Subcutaneous adipose tissue (tissue), 4 donors: ENCODE results near the gene MBOAT1. TPM values are rescaled to one million over a fixed set of nuclear protein-coding genes. Genes with fewer than 3 reads are reported as not detected.

Experiments used
- total RNA-seq, 4 donors: library from RNA; depleted of rRNA; stranded (reverse); fragments of >200 nt; gene quantifications; one replicate each; pipeline ENCODE4 v1.1.0, GENCODE V29; 2016
- TF ChIP-seq, protein P1 (sequence below): fragments of 450-650 bp; IDR thresholded peaks from one replicate; pipeline ENCODE4 v1.5.1; 2016; ENCODE audit warnings: low read depth, mild to moderate bottlenecking, control low read depth, antibody characterized with exemption, moderate library complexity

The MBOAT1 gene, protein sequence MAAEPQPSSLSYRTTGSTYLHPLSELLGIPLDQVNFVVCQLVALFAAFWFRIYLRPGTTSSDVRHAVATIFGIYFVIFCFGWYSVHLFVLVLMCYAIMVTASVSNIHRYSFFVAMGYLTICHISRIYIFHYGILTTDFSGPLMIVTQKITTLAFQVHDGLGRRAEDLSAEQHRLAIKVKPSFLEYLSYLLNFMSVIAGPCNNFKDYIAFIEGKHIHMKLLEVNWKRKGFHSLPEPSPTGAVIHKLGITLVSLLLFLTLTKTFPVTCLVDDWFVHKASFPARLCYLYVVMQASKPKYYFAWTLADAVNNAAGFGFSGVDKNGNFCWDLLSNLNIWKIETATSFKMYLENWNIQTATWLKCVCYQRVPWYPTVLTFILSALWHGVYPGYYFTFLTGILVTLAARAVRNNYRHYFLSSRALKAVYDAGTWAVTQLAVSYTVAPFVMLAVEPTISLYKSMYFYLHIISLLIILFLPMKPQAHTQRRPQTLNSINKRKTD
- total RNA-seq: 10 to 100 TPM in 3 of 4 donors, 1 to 10 TPM in 1; 7.7 to 15.6 (median 12.9) TPM

DNA sequence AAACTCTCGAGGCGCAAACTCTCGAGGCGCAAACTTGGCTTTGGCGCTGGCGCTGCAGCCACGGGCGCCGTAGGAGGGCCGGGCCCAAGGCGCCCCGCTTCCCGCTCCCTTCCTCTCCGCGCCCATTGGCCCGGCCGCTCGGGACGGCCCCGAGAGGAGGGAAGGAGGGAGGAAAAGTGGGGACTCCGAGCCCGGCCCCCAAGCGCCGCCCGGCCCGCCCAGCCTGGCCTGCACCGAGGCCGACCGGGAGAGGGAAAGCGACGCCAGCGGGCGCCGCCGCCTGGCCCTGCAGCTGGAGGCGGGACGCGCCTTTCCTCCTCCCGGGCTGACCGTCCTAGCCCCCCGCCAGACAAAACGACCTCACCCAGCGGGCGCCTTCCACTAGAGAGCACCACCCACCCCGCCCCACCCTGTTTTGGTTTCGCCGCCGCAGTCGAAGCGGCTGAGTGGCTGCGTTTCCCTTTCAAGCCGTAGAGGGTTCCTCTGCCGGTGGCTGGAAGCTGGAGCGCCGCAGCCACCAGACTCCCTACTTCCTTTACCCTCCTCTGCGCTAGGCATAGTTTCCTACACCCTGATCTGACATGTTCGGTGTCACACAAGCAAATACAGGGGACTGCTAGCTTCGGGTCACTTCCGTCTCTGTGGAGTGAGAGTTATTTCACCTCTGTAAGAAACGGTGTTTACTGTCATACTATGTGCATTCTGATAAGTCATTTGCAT is at the start of gene MBOAT1:
Gene MBOAT1 (minus strand): TSS at position 78 of the 720 bp plus-strand sequence. CDS start 235 bp downstream, outside the sequence.
- TF ChIP-seq, protein P1, sequence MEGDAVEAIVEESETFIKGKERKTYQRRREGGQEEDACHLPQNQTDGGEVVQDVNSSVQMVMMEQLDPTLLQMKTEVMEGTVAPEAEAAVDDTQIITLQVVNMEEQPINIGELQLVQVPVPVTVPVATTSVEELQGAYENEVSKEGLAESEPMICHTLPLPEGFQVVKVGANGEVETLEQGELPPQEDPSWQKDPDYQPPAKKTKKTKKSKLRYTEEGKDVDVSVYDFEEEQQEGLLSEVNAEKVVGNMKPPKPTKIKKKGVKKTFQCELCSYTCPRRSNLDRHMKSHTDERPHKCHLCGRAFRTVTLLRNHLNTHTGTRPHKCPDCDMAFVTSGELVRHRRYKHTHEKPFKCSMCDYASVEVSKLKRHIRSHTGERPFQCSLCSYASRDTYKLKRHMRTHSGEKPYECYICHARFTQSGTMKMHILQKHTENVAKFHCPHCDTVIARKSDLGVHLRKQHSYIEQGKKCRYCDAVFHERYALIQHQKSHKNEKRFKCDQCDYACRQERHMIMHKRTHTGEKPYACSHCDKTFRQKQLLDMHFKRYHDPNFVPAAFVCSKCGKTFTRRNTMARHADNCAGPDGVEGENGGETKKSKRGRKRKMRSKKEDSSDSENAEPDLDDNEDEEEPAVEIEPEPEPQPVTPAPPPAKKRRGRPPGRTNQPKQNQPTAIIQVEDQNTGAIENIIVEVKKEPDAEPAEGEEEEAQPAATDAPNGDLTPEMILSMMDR: no peak

DNA sequence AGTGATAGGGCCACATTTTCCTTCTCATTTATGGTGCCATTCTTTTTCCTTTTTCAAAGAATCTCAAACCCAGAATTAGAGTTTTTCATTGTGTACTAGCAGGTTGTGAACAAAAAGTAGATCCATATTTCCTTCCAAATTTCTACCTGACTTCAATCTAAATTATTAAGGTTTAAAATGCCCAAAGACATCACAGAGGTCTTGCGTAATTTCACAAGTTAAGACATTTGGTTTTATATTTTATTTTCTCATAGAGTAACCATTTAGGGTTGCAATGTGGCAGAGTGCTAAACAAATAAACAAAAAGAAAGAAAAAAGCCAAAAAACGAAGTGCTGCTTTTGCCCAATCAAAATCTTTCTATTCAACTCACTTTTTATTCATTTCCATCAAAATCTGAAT is 49.4 kb upstream of the MBOAT1 start:
- TF ChIP-seq, protein P1: no peak

DNA sequence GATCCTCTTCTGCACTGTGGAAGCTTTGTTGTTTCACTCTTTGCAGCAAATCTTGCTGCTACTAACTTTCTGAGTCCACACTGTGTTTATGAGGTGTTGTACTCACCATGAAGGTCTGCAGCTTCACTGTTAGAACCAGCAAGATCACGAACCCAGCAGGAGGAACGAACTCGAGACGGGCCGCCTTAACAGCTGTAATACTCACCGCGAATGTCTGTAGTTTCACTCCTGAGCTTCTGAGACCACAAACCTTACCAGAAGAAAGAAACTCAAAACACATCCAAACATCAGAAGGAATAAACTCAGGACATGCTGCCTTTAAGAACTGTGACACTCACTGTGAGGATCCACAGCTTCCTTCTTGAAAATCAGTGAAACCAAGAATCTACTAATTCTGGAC is 48.1 kb upstream of the MBOAT1 start:
- TF ChIP-seq, protein P1: no peak

DNA sequence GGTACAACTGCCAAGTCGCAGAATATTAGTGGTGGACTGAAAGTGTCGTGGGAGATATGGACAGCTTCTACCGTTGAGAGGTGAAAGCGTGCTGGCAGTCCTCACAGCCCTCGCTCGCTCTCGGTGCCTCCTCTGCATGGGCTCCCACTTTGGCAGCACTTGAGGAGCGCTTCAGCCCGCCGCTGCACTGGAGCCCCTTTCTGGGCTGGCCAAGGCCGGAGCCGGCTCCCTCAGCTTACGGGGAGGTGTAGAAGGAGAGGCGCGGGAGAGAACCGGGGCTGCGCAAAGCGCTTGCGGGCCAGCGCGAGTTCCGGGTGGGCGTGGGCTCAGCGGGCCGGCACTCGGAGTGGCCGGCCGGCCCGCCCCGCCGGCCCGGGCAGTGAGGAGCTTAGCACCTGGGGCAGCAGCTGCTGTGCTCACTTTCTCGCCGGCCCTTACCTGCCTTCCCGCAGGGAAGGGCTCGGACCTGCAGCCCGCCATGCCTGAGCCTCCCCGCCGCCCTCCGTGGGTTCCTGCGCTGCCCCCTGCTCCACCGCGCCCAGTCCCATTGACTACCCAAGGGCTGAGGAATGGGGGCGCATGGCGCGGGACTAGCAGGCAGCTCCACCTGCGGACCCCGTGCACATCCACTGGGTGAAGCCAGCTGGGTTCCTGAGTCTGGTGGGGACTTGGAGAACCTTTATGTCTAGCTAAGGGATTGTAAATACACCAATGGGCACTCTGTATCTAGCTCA is 47.2 kb upstream of the MBOAT1 start:
- TF ChIP-seq, protein P1: no peak

GRCh38 chr6:20255428-20255827 is 43.2 kb upstream of the MBOAT1 start:
- TF ChIP-seq, protein P1: no peak

- TF ChIP-seq, protein P1: no peak
Observed at GRCh38 chr6:20254295-20254694, 42.0 kb upstream of the MBOAT1 start.
